MM.1S (cell line): ENCODE measurements around the gene TERC.

Source experiments
- DNase-seq: peaks from one replicate; pipeline ENCODE4 v3.0.0-alpha.2; 2015
- H2AFZ ChIP-seq: fragments of 300-600 bp; sonication (generic); 2 replicates; pipeline ENCODE4 v1.6.0; 2016; ENCODE audit warnings: antibody characterized with exemption, low read length
- H3F3A ChIP-seq: fragments of 300-600 bp; sonication (generic); 2 replicates; pipeline ENCODE4 v1.6.1; 2016; ENCODE audit warnings: mild to moderate bottlenecking, antibody characterized with exemption, low read length, moderate library complexity, mixed read lengths; ENCODE audit not compliant: insufficient read depth
- H3K27ac ChIP-seq: fragments of 300-600 bp; sonication (generic); 2 replicates; pipeline ENCODE4 v1.5.1; 2016; ENCODE audit warnings: mild to moderate bottlenecking, low read length
- H3K27me3 ChIP-seq: fragments of 300-600 bp; sonication (generic); replicated peaks from 2 replicates; pipeline ENCODE4 v1.6.0; 2016; ENCODE audit warnings: low read length; ENCODE audit not compliant: insufficient read depth
- H3K36me3 ChIP-seq: fragments of 300-600 bp; sonication (generic); replicated peaks from 2 replicates; pipeline ENCODE4 v1.6.1; 2016; ENCODE audit warnings: mild to moderate bottlenecking, low read length, mixed read lengths; ENCODE audit not compliant: insufficient read depth
- H3K4me1 ChIP-seq: fragments of 300-600 bp; sonication (generic); 2 replicates; pipeline ENCODE4 v1.6.1; 2016; ENCODE audit warnings: low read length, mixed read lengths
- H3K4me2 ChIP-seq: fragments of 300-600 bp; sonication (generic); 2 replicates; pipeline ENCODE4 v1.6.0; 2016; ENCODE audit warnings: low read depth, low read length
- H3K4me3 ChIP-seq: fragments of 300-600 bp; sonication (generic); 2 replicates; pipeline ENCODE4 v1.5.1; 2016; ENCODE audit warnings: low read length, mixed read lengths
- H3K79me2 ChIP-seq: fragments of 300-600 bp; sonication (generic); 2 replicates; pipeline ENCODE4 v1.6.1; 2016; ENCODE audit warnings: mixed run types, low read length, mixed read lengths
- H3K9ac ChIP-seq: fragments of 300-600 bp; sonication (generic); 2 replicates; pipeline ENCODE4 v1.6.1; 2016; ENCODE audit warnings: low read length, mixed read lengths
- H3K9me2 ChIP-seq: fragments of 300-600 bp; sonication (generic); replicated peaks from 2 replicates; pipeline ENCODE4 v1.6.1; 2016; ENCODE audit warnings: mild to moderate bottlenecking, low read length, mixed read lengths; ENCODE audit not compliant: insufficient read depth
- H3K9me3 ChIP-seq: fragments of 300-600 bp; sonication (generic); replicated peaks from 2 replicates; pipeline ENCODE4 v1.6.1; 2016; ENCODE audit warnings: mild to moderate bottlenecking, low read length, mixed read lengths; ENCODE audit not compliant: insufficient read depth
- H4K20me1 ChIP-seq: fragments of 300-600 bp; sonication (generic); 2 replicates; pipeline ENCODE4 v1.6.1; 2016; ENCODE audit warnings: mild to moderate bottlenecking, low read length, moderate library complexity, mixed read lengths; ENCODE audit not compliant: insufficient read depth
- CTCF ChIP-seq: fragments of 300-600 bp; sonication (generic); IDR thresholded peaks from 2 replicates; pipeline ENCODE4 v1.5.1; 2016; ENCODE audit warnings: antibody characterized with exemption, low read length, mixed read lengths
- EZH2 ChIP-seq: fragments of 300-600 bp; sonication (generic); optimal IDR thresholded peaks from 2 replicates; pipeline ENCODE3; 2017; ENCODE audit warnings: low read depth, mild to moderate bottlenecking, antibody characterized with exemption, low read length, mixed read lengths
- EZH2phosphoT487 ChIP-seq: fragments of 300-600 bp; sonication (generic); IDR thresholded peaks from 2 replicates; pipeline ENCODE4 v1.6.1; 2018; ENCODE audit warnings: antibody characterized with exemption, low read length

TERC gene

GRCh38 chr3:169750665-169751064 lies 14.2 kb downstream of the TERC start:
- Histone ChIP-seq H3K27me3 (no peaks in the 10 kb centered on the region), H3K4me2 (no peak overlapping the region), H3K4me1 (peaks cover 14% of the 10 kb centered on the region), H3K79me2 (no peaks in the 10 kb centered on the region), H3K9me3 (no peaks in the 10 kb centered on the region), H3K36me3 (no peaks in the 10 kb centered on the region), H3K27ac (no peak overlapping the region), H3F3A (peaks cover 9% of the 10 kb centered on the region; the same call in 1 of the 2 replicates), H3K9ac (no peak overlapping the region), H2AFZ (no peak overlapping the region), H3K9me2 (no peaks in the 10 kb centered on the region), H4K20me1 (no peaks in the 10 kb centered on the region), H3K4me3 (no peak overlapping the region)
- TF ChIP-seq EZH2phosphoT487 (no peak), CTCF (no peak), EZH2 (no peak)
- no peak for DNase-seq

- no peak for DNase-seq
- Histone ChIP-seq H3K27ac (no peak overlapping the region), H3K36me3 (no peaks in the 10 kb centered on the region), H3F3A (peaks cover 9% of the 10 kb centered on the region; the same call in 1 of the 2 replicates), H2AFZ (no peak overlapping the region), H3K27me3 (no peaks in the 10 kb centered on the region), H3K9ac (no peak overlapping the region), H3K9me2 (no peaks in the 10 kb centered on the region), H3K79me2 (no peaks in the 10 kb centered on the region), H4K20me1 (no peaks in the 10 kb centered on the region), H3K9me3 (no peaks in the 10 kb centered on the region), H3K4me2 (no peak overlapping the region), H3K4me3 (no peak overlapping the region), H3K4me1 (peaks cover 14% of the 10 kb centered on the region)
- TF ChIP-seq EZH2phosphoT487, result no peak
- no peak for TF ChIP-seq CTCF
- TF ChIP-seq EZH2, result no peak
Observed at GRCh38 chr3:169748670-169749069, 16.2 kb downstream of the TERC start.

- no peak overlapping the region for H3K4me2 ChIP-seq
- no peak overlapping the region for H3K9ac ChIP-seq
- no peak overlapping the region for H3K27ac ChIP-seq
- H3K9me2 ChIP-seq, result no peaks in the 10 kb centered on the region
- H3K79me2 ChIP-seq, result no peaks in the 10 kb centered on the region
- no peaks in the 10 kb centered on the region for H3K36me3 ChIP-seq
- DNase-seq, result no peak
- TF ChIP-seq EZH2phosphoT487 (no peak), EZH2 (no peak), CTCF (no peak)
- H3K9me3 ChIP-seq, result no peaks in the 10 kb centered on the region
- no peaks in the 10 kb centered on the region for H4K20me1 ChIP-seq
- H3K4me1 ChIP-seq, result peaks cover 14% of the 10 kb centered on the region
- no peak overlapping the region for H2AFZ ChIP-seq
- no peak overlapping the region for H3K4me3 ChIP-seq
- H3F3A ChIP-seq, result peaks cover 9% of the 10 kb centered on the region; the same call in 1 of the 2 replicates
- H3K27me3 ChIP-seq, result no peaks in the 10 kb centered on the region
Observed at GRCh38 chr3:169746924-169747323, 17.9 kb downstream of the TERC start.
